ENCODE data around the gene DMRTA1. TPM values are rescaled to one million over a fixed set of nuclear protein-coding genes. Genes with fewer than 3 reads are reported as not detected.
A peak's percentile ranks its signal among the peaks of the same experiment; 100 is the strongest.

Gene DMRTA1
- total RNA-seq, 4 donors from 2014 or later: 0.70 to 2.3 (median 0.88) TPM

DNA sequence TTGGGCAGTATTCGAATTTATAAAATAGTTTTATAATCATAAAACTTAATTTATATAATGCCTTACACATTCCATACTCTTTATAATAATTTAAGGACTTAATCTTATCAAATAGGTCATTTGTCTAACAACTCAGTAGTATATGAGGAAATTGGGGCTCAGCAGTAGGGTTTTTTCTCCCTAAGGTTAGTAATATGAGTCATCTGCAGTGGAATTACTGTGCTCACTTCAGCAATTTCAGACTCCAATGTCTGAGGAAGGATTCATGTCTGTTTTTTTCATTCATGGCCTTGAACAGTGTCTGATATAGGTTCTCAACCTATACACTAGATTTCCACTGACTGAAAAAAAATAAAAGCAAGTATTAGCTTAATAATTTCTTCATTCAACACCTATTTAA lies 7.4 kb downstream of the DMRTA1 start:
- H3K27ac ChIP-seq: no peak overlapping the region
- no peak for TF ChIP-seq POLR2A (IDR thresholded peaks at IDR 0.05)
- TF ChIP-seq, protein P1, sequence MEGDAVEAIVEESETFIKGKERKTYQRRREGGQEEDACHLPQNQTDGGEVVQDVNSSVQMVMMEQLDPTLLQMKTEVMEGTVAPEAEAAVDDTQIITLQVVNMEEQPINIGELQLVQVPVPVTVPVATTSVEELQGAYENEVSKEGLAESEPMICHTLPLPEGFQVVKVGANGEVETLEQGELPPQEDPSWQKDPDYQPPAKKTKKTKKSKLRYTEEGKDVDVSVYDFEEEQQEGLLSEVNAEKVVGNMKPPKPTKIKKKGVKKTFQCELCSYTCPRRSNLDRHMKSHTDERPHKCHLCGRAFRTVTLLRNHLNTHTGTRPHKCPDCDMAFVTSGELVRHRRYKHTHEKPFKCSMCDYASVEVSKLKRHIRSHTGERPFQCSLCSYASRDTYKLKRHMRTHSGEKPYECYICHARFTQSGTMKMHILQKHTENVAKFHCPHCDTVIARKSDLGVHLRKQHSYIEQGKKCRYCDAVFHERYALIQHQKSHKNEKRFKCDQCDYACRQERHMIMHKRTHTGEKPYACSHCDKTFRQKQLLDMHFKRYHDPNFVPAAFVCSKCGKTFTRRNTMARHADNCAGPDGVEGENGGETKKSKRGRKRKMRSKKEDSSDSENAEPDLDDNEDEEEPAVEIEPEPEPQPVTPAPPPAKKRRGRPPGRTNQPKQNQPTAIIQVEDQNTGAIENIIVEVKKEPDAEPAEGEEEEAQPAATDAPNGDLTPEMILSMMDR (IDR thresholded peaks at IDR 0.05): no peak
- H3K27me3 ChIP-seq: no peaks in the 10 kb centered on the region
- H3K4me3 ChIP-seq: no peak overlapping the region
- H3K36me3 ChIP-seq: no peaks in the 10 kb centered on the region
- DNase-seq: no peak
- H3K4me1 ChIP-seq: no peaks in the 10 kb centered on the region
- no peaks in the 10 kb centered on the region for H3K9me3 ChIP-seq

DNA sequence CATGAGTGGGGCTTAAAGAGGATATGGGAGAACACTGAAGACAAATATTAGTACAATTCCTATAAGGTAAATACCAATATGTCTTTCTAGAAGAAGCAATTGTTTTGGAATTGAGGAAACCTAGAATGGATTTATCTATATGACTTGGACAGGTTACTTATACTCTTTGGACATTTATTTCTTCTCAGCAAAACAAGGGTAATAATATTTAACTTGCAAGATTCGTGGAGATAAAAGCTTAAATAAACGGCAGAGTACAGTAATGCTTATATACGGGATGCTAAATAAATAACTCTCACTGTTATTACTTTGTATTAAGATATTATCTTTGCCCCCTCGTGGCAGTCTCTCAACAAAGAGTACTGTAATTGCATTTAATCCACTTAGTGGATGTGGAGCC lies 8.6 kb downstream of the DMRTA1 start:
- TF ChIP-seq, protein P1 (IDR thresholded peaks at IDR 0.05): no peak
- no peak for TF ChIP-seq POLR2A (IDR thresholded peaks at IDR 0.05)
- H3K27me3 ChIP-seq: no peaks in the 10 kb centered on the region
- DNase-seq: no peak
- H3K27ac ChIP-seq: no peak overlapping the region
- no peak overlapping the region for H3K4me3 ChIP-seq
- H3K9me3 ChIP-seq: no peaks in the 10 kb centered on the region
- no peaks in the 10 kb centered on the region for H3K4me1 ChIP-seq
- no peaks in the 10 kb centered on the region for H3K36me3 ChIP-seq

DNA sequence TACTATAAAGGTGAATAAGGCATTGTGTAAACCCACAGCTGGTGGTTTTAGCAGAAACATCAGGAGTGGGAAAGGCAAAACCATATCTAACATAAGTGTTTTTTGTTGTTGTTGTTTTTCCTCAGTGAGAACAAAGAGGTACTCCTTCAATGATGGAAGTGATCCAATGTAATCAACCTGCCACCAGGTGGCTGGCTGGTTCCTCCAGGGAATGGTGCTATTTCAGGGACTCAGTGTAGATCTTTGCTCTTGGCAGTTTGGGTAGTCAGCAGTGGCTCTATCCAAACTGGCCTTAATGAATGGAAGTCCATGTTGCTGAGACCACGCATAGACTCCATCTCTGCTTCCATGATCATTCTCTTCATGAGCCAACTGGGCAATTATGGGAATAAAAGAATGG lies 10.8 kb downstream of the DMRTA1 start:
- no peaks in the 10 kb centered on the region for H3K4me1 ChIP-seq
- H3K36me3 ChIP-seq: no peaks in the 10 kb centered on the region
- H3K4me3 ChIP-seq: no peak overlapping the region
- H3K9me3 ChIP-seq: no peaks in the 10 kb centered on the region
- no peaks in the 10 kb centered on the region for H3K27me3 ChIP-seq
- TF ChIP-seq POLR2A (IDR thresholded peaks at IDR 0.05): no peak
- TF ChIP-seq, protein P1 (IDR thresholded peaks at IDR 0.05): peak in 1 of 6 experiments; percentile 4
- H3K27ac ChIP-seq: no peak overlapping the region
- no peak for DNase-seq

DNA sequence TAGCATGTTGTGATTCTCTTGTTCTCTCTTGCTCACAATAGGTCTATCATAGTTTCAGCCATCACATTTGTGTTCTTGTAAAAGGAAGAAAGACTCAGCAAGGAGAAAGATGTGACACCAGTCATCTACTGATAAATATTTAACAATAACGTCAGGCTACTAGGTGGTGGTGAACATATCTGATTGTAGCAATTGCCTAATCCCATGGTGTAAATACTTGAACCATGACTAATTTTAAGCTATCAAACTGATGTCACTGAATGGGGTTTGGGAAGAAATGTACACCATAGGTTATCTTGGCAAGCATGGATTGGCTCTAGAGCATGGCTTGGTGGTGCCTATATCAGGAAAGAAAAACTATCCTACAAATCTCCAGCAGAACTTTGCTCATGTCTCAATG lies 16.6 kb downstream of the DMRTA1 start:
- TF ChIP-seq, protein P1 (IDR thresholded peaks at IDR 0.05): no peak
- no peak for TF ChIP-seq POLR2A (IDR thresholded peaks at IDR 0.05)
- no peak for DNase-seq
- no peaks in the 10 kb centered on the region for H3K27me3 ChIP-seq
- no peak overlapping the region for H3K4me3 ChIP-seq
- H3K9me3 ChIP-seq: no peaks in the 10 kb centered on the region
- H3K36me3 ChIP-seq: no peaks in the 10 kb centered on the region
- H3K4me1 ChIP-seq: no peaks in the 10 kb centered on the region
- no peak overlapping the region for H3K27ac ChIP-seq

DNA sequence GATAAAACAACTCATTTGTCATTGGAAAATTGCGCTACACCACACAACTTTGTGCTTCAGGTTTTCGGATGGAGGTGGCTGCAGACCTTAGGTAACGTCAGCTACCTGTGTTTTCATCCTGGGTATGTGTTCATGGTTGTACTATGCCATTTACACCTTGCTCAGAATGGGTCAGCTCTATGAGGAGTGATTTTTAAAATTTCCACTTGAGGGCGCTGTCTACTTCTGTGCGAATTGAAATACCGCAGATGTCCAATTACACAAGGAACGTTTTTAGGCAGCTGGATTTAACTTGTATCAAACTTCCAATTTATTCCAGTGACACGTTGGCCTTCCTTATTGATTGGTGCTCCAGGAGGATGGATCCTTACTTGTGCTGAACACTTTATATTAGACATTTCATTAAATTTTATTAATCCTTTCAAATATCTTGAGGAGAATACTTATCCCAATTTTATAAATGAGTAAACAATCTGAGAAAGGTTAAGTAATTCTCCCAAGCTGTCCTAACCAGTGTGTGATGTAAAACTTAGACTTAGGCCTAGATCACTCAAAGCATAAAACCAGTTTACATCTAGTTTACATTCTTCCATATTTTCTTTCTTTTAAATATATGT lies 23.4 kb downstream of the DMRTA1 start:
- Histone ChIP-seq H3K27me3 (no peaks in the 10 kb centered on the region), H3K27ac (no peak overlapping the region), H3K9me3 (no peaks in the 10 kb centered on the region), H3K4me3 (no peak overlapping the region), H3K36me3 (no peaks in the 10 kb centered on the region), H3K4me1 (no peaks in the 10 kb centered on the region)
- TF ChIP-seq, protein P1 (IDR thresholded peaks at IDR 0.05): peak in 4 of 6 experiments; percentile 37 to 46 (median 40)
- TF ChIP-seq POLR2A (IDR thresholded peaks at IDR 0.05): no peak
- no peak for DNase-seq

DNA sequence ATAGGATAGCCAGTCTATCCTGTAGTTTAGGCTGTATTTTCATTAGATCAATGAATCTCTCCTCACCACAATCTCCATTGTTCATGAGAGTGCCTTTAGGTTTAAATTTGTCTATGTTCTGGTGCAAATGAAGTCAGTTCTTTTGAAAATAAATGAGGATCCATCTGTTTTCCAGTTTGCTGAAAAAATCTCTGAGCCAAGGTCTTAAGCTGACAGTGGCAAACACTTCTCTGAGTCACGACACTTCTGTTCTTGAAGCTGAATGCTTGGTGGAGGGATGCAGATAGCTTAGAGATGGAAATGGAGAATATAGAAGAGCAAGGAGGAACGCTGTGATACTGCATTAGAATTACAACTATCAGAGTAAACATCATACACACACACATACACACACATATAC lies 34.9 kb downstream of the DMRTA1 start:
- TF ChIP-seq POLR2A (IDR thresholded peaks at IDR 0.05): no peak
- TF ChIP-seq, protein P1 (IDR thresholded peaks at IDR 0.05): no peak
- Histone ChIP-seq H3K36me3 (no peaks in the 10 kb centered on the region), H3K9me3 (no peaks in the 10 kb centered on the region), H3K4me3 (no peak overlapping the region), H3K27ac (no peak overlapping the region), H3K27me3 (no peaks in the 10 kb centered on the region), H3K4me1 (no peaks in the 10 kb centered on the region)
- no peak for DNase-seq

Measured in Peyer's patch (tissue), 4 donors.